Peyer's patch (tissue), 4 donors: ENCODE results near the gene DHRSX. TPM values are rescaled to one million over a fixed set of nuclear protein-coding genes. Genes with fewer than 3 reads are reported as not detected.

Experiments used
- DNase-seq, 3 donors: peaks; one replicate each; pipeline ENCODE4 v3.0.0-alpha.2; 2017 to 2019
- H3K27ac ChIP-seq, 4 donors: fragments of 200-600 bp; sonication (generic); one replicate each; pipeline ENCODE4 v1.5.1; 2016 to 2019
- H3K27me3 ChIP-seq, 2 donors: fragments of 200-600 bp; sonication (generic); one replicate each; pipeline ENCODE4 v1.5.1; 2019
- H3K36me3 ChIP-seq, 3 donors: fragments of 200-600 bp; sonication (generic); one replicate each; pipeline ENCODE4 v1.5.1; 2016 to 2019
- H3K4me1 ChIP-seq, 4 donors: fragments of 200-600 bp; sonication (generic); one replicate each; pipeline ENCODE4 v1.5.1; 2016 to 2019
- H3K4me3 ChIP-seq, 4 donors: fragments of 200-600 bp; sonication (generic); 1 replicate in 3 of 4; 2 replicates in 1 of 4; pipeline ENCODE4 v1.5.1; 2016 to 2019; ENCODE audit warnings: mild to moderate bottlenecking in 1 of 4
- H3K9me3 ChIP-seq, 4 donors: fragments of 200-600 bp; sonication (generic); one replicate each; pipeline ENCODE4 v1.5.1; 2016 to 2019; ENCODE audit warnings: mild to moderate bottlenecking in 1 of 4
- POLR2A ChIP-seq, 2 donors: fragments of 450-650 bp; IDR thresholded peaks; one replicate each; pipeline ENCODE4 v1.5.1; 2017; ENCODE audit warnings: antibody characterized with exemption in 2 of 2, mild to moderate bottlenecking in 2 of 2, moderate library complexity in 2 of 2
- total RNA-seq, 4 donors: library from RNA; depleted of rRNA; stranded (reverse); fragments of >200 nt; gene quantifications; one replicate each; pipeline ENCODE4 v1.1.0, GENCODE V29; 2016
- TF ChIP-seq, protein P1 (sequence below), 6 experiments: fragments of 450-650 bp in 4 of 6; fragments of 200-600 bp in 2 of 6; sonication (generic) in 1 of 6; IDR thresholded peaks; one replicate each; pipeline ENCODE4 v1.5.1; 2017 to 2019; ENCODE audit warnings: antibody characterized with exemption in 6 of 6, mild to moderate bottlenecking in 3 of 6, moderate library complexity in 1 of 6

The DHRSX gene
- total RNA-seq = 10 to 100 TPM; 21.5 to 55.4 (median 40.4) TPM

- no peaks in the 10 kb centered on the region for H3K9me3 ChIP-seq
- H3K4me1 ChIP-seq = peaks cover 0 to 27% (median 6%) of the 10 kb centered on the region in 4 donors
- peaks cover 0 to 3% (median 0%) of the 10 kb centered on the region in 3 donors for H3K36me3 ChIP-seq
- TF ChIP-seq, protein P1, sequence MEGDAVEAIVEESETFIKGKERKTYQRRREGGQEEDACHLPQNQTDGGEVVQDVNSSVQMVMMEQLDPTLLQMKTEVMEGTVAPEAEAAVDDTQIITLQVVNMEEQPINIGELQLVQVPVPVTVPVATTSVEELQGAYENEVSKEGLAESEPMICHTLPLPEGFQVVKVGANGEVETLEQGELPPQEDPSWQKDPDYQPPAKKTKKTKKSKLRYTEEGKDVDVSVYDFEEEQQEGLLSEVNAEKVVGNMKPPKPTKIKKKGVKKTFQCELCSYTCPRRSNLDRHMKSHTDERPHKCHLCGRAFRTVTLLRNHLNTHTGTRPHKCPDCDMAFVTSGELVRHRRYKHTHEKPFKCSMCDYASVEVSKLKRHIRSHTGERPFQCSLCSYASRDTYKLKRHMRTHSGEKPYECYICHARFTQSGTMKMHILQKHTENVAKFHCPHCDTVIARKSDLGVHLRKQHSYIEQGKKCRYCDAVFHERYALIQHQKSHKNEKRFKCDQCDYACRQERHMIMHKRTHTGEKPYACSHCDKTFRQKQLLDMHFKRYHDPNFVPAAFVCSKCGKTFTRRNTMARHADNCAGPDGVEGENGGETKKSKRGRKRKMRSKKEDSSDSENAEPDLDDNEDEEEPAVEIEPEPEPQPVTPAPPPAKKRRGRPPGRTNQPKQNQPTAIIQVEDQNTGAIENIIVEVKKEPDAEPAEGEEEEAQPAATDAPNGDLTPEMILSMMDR (IDR thresholded peaks at IDR 0.05) = no peak
- peak in 1 of 2 donors; percentile 27 for TF ChIP-seq POLR2A (IDR thresholded peaks at IDR 0.05)
- H3K27me3 ChIP-seq = no peaks in the 10 kb centered on the region
- H3K27ac ChIP-seq = peak within 1 kb of the TSS; percentile 87 to 96 (median 91)
- DNase-seq = peak in 2 of 3 donors; percentile 65 to 71
- H3K4me3 ChIP-seq = peak within 1 kb of the TSS; percentile 83 to 99 (median 87)
These were observed at the start of gene DHRSX, which contains the start of gene ZBED1 for GRCh38 chrX:2500803-2501558. Gene DHRSX (minus strand): TSS chrX:2500976. CDS start chrX:2500925, 51 bp downstream. Gene ZBED1 (minus strand): TSS chrX:2500976. CDS start chrX:2490719, 10,257 bp downstream.

DNA sequence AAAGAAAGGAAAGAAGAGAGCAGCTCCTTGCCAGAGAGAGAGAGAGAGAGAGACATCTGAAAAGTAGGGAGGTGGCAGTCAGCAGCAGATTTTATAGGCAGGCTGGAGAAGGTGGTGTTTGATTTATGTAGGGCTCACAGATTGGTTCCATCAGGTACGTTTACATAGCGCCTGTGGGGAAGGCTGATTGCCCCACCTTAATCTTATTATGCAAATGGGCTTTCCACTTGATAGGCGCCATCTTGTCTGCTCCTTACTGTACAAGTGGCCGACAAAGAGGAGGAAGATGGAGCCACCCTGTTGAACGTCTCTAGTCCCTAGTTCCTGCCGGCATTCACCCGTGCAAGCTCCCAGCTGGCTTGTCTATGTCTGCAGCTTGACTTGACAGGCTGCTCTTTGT lies 49.1 kb upstream of the DHRSX start:
- Histone ChIP-seq H3K27me3 (no peaks in the 10 kb centered on the region), H3K4me1 (no peaks in the 10 kb centered on the region), H3K27ac (no peak overlapping the region), H3K4me3 (no peak overlapping the region), H3K36me3 (no peaks in the 10 kb centered on the region), H3K9me3 (no peaks in the 10 kb centered on the region)
- TF ChIP-seq POLR2A (IDR thresholded peaks at IDR 0.05) = no peak
- TF ChIP-seq, protein P1 (IDR thresholded peaks at IDR 0.05) = no peak
- no peak for DNase-seq

DNA sequence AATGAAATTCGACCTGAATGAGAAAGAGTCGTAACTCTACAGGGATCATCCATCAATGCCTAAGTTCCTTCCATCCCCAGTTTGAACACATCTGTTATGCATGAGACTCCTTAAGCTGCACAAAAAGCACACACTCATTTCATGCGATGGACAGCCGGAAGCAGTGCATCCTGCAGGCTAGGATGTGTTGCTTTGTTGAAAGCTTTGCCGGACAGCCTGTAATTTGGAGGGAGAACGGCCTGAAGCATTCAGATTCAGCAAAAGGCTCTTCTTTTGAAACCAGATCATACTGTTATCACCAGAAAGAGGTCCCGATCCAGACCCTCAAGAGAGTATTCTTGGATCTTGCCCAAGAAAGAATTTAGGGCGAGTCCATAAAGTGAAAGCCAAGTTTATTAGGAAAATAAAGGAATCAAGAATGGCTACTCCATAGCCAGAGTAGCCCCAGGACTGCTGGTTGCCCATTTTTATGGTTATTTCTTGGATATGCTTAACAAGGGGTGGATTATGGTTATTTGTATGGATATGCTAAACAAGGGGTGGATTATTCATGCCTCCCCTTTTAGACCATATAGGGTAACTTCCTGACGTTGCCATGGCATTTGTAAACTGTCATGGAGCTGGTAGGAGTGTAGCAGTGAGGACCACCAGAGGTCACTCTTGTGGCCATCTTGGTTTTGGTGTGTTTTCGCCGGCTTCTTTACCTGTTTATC lies 48.1 kb upstream of the DHRSX start:
- H3K36me3 ChIP-seq = no peaks in the 10 kb centered on the region
- H3K9me3 ChIP-seq = no peaks in the 10 kb centered on the region
- no peak overlapping the region for H3K27ac ChIP-seq
- TF ChIP-seq POLR2A (IDR thresholded peaks at IDR 0.05) = no peak
- TF ChIP-seq, protein P1 (IDR thresholded peaks at IDR 0.05) = no peak
- DNase-seq = no peak
- no peak overlapping the region for H3K4me3 ChIP-seq
- no peaks in the 10 kb centered on the region for H3K4me1 ChIP-seq
- no peaks in the 10 kb centered on the region for H3K27me3 ChIP-seq

DNA sequence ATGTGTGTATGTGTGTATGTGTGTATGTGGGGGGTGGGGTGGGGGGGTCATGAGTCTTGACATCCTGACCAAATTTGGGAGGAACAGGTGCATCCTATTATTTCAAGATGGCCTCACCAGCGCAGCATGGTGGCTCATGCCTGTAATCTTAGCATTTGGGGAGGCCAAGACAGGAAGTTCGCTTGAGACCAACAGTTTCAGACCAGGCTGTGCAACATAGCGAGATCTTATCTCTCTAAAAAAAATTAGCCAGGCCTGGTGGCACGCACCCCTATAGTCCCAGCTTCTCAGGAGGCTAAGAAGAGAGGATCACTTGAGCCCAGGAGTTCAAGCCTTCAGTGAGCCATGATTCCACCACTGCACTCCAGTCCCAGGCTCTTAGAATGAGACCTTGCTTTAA lies 47.0 kb upstream of the DHRSX start:
- no peaks in the 10 kb centered on the region for H3K36me3 ChIP-seq
- no peaks in the 10 kb centered on the region for H3K27me3 ChIP-seq
- no peak for DNase-seq
- TF ChIP-seq, protein P1 (IDR thresholded peaks at IDR 0.05) = no peak
- no peak for TF ChIP-seq POLR2A (IDR thresholded peaks at IDR 0.05)
- H3K4me1 ChIP-seq = no peaks in the 10 kb centered on the region
- no peak overlapping the region for H3K4me3 ChIP-seq
- H3K9me3 ChIP-seq = no peaks in the 10 kb centered on the region
- no peak overlapping the region for H3K27ac ChIP-seq

- TF ChIP-seq, protein P1 (IDR thresholded peaks at IDR 0.05) = no peak
- TF ChIP-seq POLR2A (IDR thresholded peaks at IDR 0.05) = no peak
- no peaks in the 10 kb centered on the region for H3K9me3 ChIP-seq
- H3K27ac ChIP-seq = no peak overlapping the region
- H3K36me3 ChIP-seq = no peaks in the 10 kb centered on the region
- no peaks in the 10 kb centered on the region for H3K27me3 ChIP-seq
- DNase-seq = no peak
- H3K4me3 ChIP-seq = no peak overlapping the region
- H3K4me1 ChIP-seq = no peaks in the 10 kb centered on the region
These were observed 45.7 kb upstream of the DHRSX start for GRCh38 chrX:2546496-2546895.
